Kasumi-1 (cell line): Measurements from ENCODE around the gene CIAO1.
A peak's percentile ranks its signal among the peaks of the same experiment; 100 is the strongest.
"Not testable (repeated sequence)": the region's sequence is repeated elsewhere in the genome, so short reads cannot be mapped to it uniquely, and the experiment has no call there.

Source experiments
- DNase-seq, 2 experiments: peaks; one replicate each; lab custom pipeline; 2025; lab: John Stamatoyannopoulos, UW

CIAO1 gene

GRCh38 chr2:96265840-96266679, at the start of gene CIAO1, which contains the start of gene TMEM127:
CIAO1 (plus strand) TSS chr2:96266225; CDS start chr2:96266351, 126 bp downstream.
TMEM127 (minus strand) TSS chr2:96265997; CDS start chr2:96265381, 616 bp downstream.
- peak; percentile 97 to 98 for DNase-seq

DNA sequence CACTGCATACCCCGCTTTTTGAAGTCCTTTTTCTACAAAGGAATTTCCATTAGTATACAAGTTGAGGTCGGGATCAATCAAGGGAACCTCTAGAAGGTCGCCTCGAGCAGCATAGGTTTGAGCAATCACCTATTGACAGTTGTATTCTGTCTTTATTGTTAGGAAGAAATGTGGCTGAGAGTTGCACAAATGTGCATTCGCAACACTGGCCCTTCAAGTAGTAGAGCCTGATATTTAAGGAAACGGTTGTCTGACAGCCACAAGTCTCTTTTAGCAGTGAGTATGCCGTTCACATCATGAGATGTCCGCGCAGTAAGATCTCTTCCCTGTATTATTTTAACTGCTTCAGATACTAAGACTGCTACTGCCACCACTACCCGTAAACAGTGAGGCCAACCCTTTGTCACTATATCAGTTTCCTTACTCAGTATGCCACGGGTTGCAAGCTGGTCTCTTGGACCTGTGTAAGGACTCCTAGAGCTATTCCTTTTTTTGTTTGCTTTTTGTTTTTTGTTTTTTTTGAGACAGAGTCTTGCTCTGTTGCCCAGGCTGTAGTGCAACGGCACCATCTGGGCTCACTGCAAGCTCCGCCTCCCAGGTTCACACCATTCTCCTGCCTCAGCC, 47.4 kb upstream of the CIAO1 start:
- no peak for DNase-seq

DNA sequence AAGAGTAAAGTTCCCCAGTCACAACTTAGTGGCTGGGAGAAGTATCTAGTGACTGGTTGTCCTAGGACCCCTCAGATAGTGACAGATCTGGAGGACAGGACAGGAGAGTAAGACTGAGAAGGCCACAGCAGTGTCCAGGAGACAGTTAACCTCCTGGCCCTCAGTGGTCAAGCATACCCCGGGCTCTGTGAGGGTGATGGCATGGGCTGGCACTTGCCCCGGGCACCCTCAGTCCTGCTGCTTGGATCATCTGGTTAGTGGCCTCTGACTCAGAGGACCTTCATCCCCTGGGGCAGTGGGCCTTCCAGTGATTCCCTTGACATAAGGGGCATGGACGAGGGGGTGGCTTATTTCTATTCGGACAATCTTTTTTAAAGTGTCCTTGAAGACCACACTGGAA, 46.1 kb upstream of the CIAO1 start:
- DNase-seq, result not testable (repeated sequence)

DNA sequence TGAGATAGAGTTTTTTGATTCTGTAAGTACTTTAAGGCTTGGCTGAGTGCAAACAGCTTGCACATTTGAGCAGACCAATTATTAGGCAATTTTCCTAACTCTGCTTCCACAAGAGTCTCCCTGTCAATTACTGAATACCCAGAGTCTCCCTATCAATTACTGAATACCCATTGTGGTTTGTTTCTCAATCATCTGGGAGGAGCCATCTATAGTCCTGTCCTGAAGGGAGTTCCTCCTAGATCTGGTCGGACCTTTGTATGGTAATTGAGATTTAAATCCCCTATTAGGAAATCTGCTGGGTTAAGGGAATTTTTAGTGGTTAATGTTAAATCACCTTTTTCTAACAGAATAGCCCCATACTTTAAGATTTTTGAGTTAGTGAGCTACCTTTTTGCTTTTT, 44.9 kb upstream of the CIAO1 start:
- not testable (repeated sequence) for DNase-seq

GRCh38 chr2:96225016-96225533, 41.0 kb upstream of the CIAO1 start:
- peak; percentile 20 to 29 for DNase-seq

GRCh38 chr2:96231316-96231715, 34.7 kb upstream of the CIAO1 start:
- no peak for DNase-seq

DNA sequence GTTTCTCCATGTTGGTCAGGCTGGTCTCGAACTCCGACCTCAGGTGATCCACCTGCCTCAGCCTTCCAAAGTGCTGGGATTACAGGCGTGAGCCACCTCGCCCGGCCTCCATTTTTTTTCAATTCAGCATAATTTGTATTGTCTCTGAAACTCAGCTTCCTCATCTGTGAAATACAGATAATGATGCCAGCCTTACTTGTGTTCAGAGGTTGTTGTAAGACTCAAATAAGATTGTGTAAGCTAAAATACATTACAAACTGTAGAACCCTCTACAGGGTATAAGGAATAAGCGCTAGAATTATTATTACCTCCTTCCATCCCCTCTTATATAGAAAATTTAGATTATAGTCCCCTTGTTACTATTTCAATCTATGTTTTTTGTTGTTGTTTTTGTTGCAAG, 32.6 kb upstream of the CIAO1 start:
- no peak for DNase-seq

- DNase-seq, result peak; percentile 24 to 54
Observed at GRCh38 chr2:96233880-96234316, 32.1 kb upstream of the CIAO1 start.

DNA sequence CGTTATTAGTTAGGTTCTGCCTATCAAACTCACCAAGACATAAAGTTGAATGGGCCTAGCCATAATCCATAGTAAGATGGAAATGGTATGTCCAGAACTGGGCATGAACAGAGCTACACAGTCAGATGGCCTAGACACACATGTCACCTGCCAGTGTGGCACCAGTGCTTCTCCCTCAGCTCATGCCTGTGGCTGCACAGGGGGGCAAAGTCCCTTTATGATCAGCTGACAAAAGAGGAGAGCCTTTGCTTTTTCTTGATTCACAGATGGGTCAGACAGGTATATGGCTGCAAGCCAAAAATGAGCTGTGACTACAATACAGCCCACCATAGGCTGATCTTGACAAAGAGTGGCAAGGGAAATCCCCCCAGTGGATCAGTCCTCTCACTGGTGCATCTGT, 29.1 kb upstream of the CIAO1 start:
- DNase-seq, result no peak

DNA sequence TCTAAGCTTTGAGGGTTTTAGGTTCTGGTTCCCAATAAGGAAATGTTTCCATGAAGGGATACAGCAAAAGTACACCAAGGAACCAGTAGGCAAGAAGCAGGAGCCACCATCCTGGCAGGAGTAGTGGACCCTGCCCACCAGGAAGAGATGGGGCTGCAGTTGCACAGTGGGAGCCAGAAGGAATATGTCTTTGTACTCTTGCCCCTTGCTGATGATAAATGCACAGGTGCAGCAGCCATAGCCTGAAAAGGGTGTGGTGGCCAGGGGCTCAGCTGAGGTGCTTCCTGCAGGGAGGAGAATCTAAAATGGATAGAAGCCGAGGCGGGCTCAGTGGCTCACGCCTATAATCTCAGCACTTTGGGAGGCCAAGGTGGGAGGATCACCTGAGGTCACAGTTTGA, 27.8 kb upstream of the CIAO1 start:
- no peak for DNase-seq

- no peak for DNase-seq
Observed at GRCh38 chr2:96239091-96239490, 26.9 kb upstream of the CIAO1 start.

- DNase-seq, result no peak
Observed at GRCh38 chr2:96239745-96240264, 26.2 kb upstream of the CIAO1 start.

DNA sequence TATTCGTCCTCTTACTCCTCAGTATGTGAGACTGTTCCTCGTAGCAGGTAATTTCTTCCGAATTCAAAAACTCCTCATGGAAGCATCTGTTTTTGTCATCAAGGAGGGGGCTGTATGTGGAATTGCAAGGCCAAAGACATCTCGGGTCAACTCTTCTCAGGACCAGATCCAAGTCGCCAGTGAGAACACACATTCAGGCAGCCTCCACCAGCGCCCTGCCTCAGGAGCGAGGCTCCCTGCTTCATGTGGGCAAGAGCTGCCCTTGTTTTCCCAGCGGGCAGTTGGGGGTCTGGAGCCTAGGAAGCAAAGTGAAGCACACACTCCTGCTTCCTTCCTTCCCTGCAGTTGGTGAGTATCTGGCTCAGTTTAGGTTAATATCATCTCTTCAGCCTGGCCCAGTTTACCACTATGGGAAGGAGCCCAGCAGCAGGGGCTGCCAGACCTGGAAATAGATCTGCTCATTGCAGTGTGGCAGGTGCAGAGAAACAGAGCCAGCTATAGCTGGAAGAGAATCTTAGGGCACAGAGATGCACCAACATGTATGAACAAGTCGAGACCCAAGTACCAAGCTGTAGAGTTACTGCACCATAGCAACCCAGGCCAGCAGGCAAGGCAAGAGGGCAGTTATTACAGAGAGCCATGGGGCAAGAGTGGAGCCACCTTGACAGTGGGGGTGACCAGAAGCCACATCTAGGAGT, 25.5 kb upstream of the CIAO1 start:
- DNase-seq, result no peak

GRCh38 chr2:96241227-96241626, 24.8 kb upstream of the CIAO1 start:
- DNase-seq, result no peak

- peak; percentile 72 to 81 for DNase-seq
Observed at GRCh38 chr2:96241900-96242611, 24.0 kb upstream of the CIAO1 start.

- no peak for DNase-seq
Observed at GRCh38 chr2:96243843-96244242, 22.2 kb upstream of the CIAO1 start.

DNA sequence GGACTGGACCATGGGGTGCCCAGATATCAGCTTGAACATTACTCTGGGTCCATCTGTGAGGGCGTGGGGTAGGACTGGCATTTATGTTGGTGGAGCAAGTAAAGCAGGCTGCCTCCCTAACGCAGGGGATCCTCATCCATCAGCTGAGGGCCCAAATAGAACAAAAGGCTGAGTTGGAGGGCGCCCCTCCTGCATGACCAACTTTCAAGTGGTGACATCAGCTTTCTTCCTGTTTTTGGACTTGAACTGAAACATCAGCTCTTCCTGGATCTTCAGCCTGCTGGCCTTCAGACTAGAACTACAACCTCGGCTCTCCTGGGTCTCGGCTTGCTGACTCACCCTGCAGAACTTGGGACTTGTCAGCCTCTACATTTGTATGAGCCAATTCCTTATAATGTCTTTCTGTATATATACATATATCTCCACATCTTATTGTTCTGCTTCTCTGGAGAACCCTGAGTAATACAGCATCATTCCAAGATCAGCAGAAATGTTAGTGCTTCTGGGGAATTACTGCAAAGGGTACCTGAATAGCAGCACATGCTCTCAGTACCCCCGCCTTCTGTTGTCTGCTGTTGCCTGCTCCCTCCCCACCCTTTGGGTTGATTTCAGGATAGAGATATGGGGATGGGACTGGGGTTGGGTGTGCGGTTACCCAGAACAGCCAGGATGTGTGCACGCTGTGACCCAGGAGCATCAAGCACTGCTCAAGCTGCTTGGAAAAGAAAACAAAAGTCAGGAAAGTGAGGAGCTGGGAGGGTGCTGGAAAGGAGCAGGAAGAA, 20.2 kb upstream of the CIAO1 start:
- DNase-seq, result peak; percentile 76 to 79

GRCh38 chr2:96247009-96247408, 19.0 kb upstream of the CIAO1 start:
- peak; percentile 35 to 52 for DNase-seq

GRCh38 chr2:96247896-96248295, 18.1 kb upstream of the CIAO1 start:
- DNase-seq, result no peak

- no peak for DNase-seq
Observed at GRCh38 chr2:96248624-96249023, 17.4 kb upstream of the CIAO1 start.

- no peak for DNase-seq
Observed at GRCh38 chr2:96249654-96250053, 16.4 kb upstream of the CIAO1 start.
